ENCODE measurements around the gene WFS1. TPM values are rescaled to one million over a fixed set of nuclear protein-coding genes. Genes with fewer than 3 reads are reported as not detected.

WFS1 gene
- total and polyA plus RNA-seq, 2 of the 13 experiments (the other 11 are each of a cell fraction or from before 2014, with no cell fraction given) = 39.1 to 42.2 TPM

- intact Hi-C loops (cut with micrococcal nuclease; ENCODE audit: unreplicated experiment) = loop anchor here (1.0 kb wide), 1 partner anchor 63 kb away; no protein-coding TSS in a partner anchor
- peak; percentile 89 for ATAC-seq
- H3K79me2 ChIP-seq (ENCODE audit: insufficient read depth, low read length) = no peaks in the 10 kb centered on the region
- H3K4me2 ChIP-seq (ENCODE audit: low read depth, low read length) = no peak overlapping the region
- BruUV-seq (replicated peaks) = no TSS peak
- H3K4me1 ChIP-seq (ENCODE audit: insufficient read depth, low read length) = peaks cover 42% of the 10 kb centered on the region
- no peak overlapping the region for H3K27ac ChIP-seq (ENCODE audit: extremely low read length, insufficient read depth, low read length)
- WGBS (ENCODE audit: low lambda C conversion rate) = 0% methylated on average over 2 of the region's 3 CpGs
- ChIA-PET POLR2A (interaction anchor here (1.0 to 1.9 kb wide), 4 partner anchors 12 to 63 kb away, joined by 3 to 6 read pairs (median 4); no protein-coding TSS in a partner anchor), CTCF (ENCODE audit: low intra/inter-chr PET ratio, low total read pairs) (interaction anchor here (1.1 to 4.0 kb wide), 4 partner anchors 14 to 68 kb away, joined by 3 to 50 read pairs (median 8); no protein-coding TSS in a partner anchor)
- no peak overlapping the region for H2AFZ ChIP-seq (ENCODE audit: low read length)
- peak; percentile 60 for DNase-seq (ENCODE audit: low spot score)
- no peaks in the 10 kb centered on the region for H3K36me3 ChIP-seq (replicated peaks in 1 of 2; ENCODE audit: control insufficient read depth in 1 of 2, insufficient read depth in 2 of 2, low read length in 2 of 2)
- no peaks in the 10 kb centered on the region for H4K20me1 ChIP-seq (ENCODE audit: insufficient read depth, low read length)
- H3K9ac ChIP-seq (ENCODE audit: insufficient read depth, low read depth, low read length) = no peak overlapping the region
- H3K27me3 ChIP-seq (ENCODE audit: control insufficient read depth in 1 of 2, insufficient read depth in 2 of 2, low read length in 2 of 2) = peaks cover 3 to 18% of the 10 kb centered on the region in 2 experiments; a peak in 3 of 5 replicates
- in situ Hi-C loops (cut with HindIII; ENCODE audit: extremely low pct_ligation_motif_present, low pct_unique_long_range_greater_than_20kb) = loop anchor here (5.0 kb wide), 1 partner anchor 63 kb away; no protein-coding TSS in a partner anchor
- H3K4me3 ChIP-seq (replicated peaks in 1 of 3; ENCODE audit: insufficient read depth in 1 of 3, low read depth in 2 of 3, low read length in 3 of 3) = no peak overlapping the region
- FAIRE-seq = peak; percentile 64
- H3K9me3 ChIP-seq (ENCODE audit: low read length) = no peaks in the 10 kb centered on the region
- TF ChIP-seq, protein P1, sequence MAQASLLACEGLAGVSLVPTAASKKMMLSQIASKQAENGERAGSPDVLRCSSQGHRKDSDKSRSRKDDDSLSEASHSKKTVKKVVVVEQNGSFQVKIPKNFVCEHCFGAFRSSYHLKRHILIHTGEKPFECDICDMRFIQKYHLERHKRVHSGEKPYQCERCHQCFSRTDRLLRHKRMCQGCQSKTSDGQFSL (CRISPR knock-in tag; IDR thresholded peaks at IDR 0.05) = no peak
- TF ChIP-seq, protein P2, sequence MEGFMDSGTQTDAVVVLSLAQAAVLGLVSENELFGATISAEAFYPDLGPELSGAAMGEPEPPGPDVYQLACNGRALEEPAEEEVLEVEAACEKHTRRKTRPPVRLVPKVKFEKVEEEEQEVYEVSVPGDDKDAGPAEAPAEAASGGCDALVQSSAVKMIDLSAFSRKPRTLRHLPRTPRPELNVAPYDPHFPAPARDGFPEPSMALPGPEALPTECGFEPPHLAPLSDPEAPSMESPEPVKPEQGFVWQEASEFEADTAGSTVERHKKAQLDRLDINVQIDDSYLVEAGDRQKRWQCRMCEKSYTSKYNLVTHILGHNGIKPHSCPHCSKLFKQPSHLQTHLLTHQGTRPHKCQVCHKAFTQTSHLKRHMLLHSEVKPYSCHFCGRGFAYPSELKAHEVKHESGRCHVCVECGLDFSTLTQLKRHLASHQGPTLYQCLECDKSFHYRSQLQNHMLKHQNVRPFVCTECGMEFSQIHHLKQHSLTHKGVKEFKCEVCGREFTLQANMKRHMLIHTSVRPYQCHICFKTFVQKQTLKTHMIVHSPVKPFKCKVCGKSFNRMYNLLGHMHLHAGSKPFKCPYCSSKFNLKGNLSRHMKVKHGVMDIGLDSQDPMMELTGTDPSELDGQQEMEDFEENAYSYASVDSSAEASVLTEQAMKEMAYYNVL (CRISPR knock-in tag; IDR thresholded peaks at IDR 0.05; ENCODE audit: borderline replicate concordance) = peak; percentile 33; the same call in 1 of the 2 replicates
- TF ChIP-seq LCORL (IDR thresholded peaks at IDR 0.05) (no peak), LCORL (CRISPR knock-in tag; IDR thresholded peaks at IDR 0.05) (0 out of 2 replicates have a peak, but pooled peaks have one; percentile 39), ZNF326 (CRISPR knock-in tag; IDR thresholded peaks at IDR 0.05; ENCODE audit: borderline replicate concordance) (no peak), ZNF205 (CRISPR knock-in tag; IDR thresholded peaks at IDR 0.05) (no peak)
- TF ChIP-seq, protein P3, sequence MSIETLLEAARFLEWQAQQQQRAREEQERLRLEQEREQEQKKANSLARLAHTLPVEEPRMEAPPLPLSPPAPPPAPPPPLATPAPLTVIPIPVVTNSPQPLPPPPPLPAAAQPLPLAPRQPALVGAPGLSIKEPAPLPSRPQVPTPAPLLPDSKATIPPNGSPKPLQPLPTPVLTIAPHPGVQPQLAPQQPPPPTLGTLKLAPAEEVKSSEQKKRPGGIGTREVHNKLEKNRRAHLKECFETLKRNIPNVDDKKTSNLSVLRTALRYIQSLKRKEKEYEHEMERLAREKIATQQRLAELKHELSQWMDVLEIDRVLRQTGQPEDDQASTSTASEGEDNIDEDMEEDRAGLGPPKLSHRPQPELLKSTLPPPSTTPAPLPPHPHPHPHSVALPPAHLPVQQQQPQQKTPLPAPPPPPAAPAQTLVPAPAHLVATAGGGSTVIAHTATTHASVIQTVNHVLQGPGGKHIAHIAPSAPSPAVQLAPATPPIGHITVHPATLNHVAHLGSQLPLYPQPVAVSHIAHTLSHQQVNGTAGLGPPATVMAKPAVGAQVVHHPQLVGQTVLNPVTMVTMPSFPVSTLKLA (IDR thresholded peaks at IDR 0.05) = no peak
- TF ChIP-seq, protein P4, sequence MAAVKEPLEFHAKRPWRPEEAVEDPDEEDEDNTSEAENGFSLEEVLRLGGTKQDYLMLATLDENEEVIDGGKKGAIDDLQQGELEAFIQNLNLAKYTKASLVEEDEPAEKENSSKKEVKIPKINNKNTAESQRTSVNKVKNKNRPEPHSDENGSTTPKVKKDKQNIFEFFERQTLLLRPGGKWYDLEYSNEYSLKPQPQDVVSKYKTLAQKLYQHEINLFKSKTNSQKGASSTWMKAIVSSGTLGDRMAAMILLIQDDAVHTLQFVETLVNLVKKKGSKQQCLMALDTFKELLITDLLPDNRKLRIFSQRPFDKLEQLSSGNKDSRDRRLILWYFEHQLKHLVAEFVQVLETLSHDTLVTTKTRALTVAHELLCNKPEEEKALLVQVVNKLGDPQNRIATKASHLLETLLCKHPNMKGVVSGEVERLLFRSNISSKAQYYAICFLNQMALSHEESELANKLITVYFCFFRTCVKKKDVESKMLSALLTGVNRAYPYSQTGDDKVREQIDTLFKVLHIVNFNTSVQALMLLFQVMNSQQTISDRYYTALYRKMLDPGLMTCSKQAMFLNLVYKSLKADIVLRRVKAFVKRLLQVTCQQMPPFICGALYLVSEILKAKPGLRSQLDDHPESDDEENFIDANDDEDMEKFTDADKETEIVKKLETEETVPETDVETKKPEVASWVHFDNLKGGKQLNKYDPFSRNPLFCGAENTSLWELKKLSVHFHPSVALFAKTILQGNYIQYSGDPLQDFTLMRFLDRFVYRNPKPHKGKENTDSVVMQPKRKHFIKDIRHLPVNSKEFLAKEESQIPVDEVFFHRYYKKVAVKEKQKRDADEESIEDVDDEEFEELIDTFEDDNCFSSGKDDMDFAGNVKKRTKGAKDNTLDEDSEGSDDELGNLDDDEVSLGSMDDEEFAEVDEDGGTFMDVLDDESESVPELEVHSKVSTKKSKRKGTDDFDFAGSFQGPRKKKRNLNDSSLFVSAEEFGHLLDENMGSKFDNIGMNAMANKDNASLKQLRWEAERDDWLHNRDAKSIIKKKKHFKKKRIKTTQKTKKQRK (IDR thresholded peaks at IDR 0.05; ENCODE audit: low read length) = no peak
- TF ChIP-seq, protein P5, sequence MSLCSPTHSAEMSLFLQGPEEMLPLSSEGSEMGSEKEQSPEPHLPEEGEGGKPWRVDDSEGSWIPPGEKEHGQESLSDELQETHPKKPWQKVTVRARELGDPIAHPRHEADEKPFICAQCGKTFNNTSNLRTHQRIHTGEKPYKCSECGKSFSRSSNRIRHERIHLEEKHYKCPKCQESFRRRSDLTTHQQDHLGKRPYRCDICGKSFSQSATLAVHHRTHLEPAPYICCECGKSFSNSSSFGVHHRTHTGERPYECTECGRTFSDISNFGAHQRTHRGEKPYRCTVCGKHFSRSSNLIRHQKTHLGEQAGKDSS (CRISPR knock-in tag; IDR thresholded peaks at IDR 0.05; ENCODE audit: borderline replicate concordance, low read depth) = peak; percentile 48; the same call in 1 of the 2 replicates
These were observed 5.5 kb upstream of the WFS1 start for GRCh38 chr4:6264225-6264540.
